OCI-LY7 (cell line): ENCODE measurements around the gene TMEM273.

Experiments used
- EZH2phosphoT487 ChIP-seq: fragments of 200-600 bp; sonication (generic); IDR thresholded peaks from 2 replicates; pipeline ENCODE4 v1.6.1; 2018; ENCODE audit warnings: low read depth, borderline replicate concordance, mild to moderate bottlenecking, mixed run types, antibody characterized with exemption, low read length, moderate library complexity, mixed read lengths
- TF ChIP-seq, protein P1 (sequence below): fragments of 200-600 bp; sonication (generic); conservative IDR thresholded peaks from 2 replicates; pipeline ENCODE4 v1.5.1; 2014; ENCODE audit warnings: mild to moderate bottlenecking, antibody characterized with exemption, low read length, moderate library complexity, mixed read lengths

DNA sequence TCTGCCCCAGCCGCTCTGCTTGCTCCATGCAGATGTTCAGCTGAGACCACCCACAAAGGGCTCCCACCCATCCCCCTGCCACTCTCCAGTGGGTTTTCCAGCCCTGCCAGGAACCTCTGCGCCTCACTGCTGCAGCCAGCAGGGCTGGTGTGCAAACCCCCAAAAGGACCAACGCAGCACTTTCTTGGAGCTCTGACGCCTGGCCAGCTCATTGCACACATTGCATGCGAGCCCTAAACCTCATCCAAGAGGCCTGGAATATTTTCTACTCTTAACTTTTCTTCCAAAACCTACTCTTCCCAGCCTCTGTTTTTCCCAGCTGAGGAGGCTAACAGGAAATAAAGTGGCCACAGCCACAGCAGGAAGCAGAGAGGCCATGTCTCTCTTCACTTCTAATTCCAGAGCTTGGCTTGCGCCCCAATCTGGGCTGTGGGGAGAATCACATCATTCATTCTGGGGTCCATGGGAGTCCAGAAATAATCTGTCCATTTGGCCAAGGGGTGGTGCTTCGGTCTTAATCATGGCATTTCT lies 49.8 kb downstream of the TMEM273 start:
- TF ChIP-seq, protein P1, sequence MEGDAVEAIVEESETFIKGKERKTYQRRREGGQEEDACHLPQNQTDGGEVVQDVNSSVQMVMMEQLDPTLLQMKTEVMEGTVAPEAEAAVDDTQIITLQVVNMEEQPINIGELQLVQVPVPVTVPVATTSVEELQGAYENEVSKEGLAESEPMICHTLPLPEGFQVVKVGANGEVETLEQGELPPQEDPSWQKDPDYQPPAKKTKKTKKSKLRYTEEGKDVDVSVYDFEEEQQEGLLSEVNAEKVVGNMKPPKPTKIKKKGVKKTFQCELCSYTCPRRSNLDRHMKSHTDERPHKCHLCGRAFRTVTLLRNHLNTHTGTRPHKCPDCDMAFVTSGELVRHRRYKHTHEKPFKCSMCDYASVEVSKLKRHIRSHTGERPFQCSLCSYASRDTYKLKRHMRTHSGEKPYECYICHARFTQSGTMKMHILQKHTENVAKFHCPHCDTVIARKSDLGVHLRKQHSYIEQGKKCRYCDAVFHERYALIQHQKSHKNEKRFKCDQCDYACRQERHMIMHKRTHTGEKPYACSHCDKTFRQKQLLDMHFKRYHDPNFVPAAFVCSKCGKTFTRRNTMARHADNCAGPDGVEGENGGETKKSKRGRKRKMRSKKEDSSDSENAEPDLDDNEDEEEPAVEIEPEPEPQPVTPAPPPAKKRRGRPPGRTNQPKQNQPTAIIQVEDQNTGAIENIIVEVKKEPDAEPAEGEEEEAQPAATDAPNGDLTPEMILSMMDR = no peak
- no peak for TF ChIP-seq EZH2phosphoT487
